Renal cortex interstitium (tissue), 11 donors: ENCODE results near the gene PDHA1. TPM values are rescaled to one million over a fixed set of nuclear protein-coding genes. Genes with fewer than 3 reads are reported as not detected.

Source experiments
- DNase-seq, 11 donors: peaks; one replicate each; pipeline ENCODE4 v3.0.0-alpha.2; 2013; ENCODE audit warnings: low read depth in 9 of 11, low spot score in 4 of 11; ENCODE audit errors: extremely low read depth in 1 of 11
- polyA plus RNA-seq, 3 donors: library from polyadenylated mRNA; unstranded; fragments of 120-200 nt; gene quantifications; one replicate each; pipeline ENCODE4 v1.2.1, GENCODE V29; 2013; ENCODE audit not compliant: insufficient read length in 3 of 3

PDHA1 gene
- polyA plus RNA-seq, 3 donors: 224 to 264 (median 225) TPM

GRCh38 chrX:19410259-19410658, 66.5 kb downstream of the PDHA1 start:
- no peak for DNase-seq

Other genes starting within 250 kb of the PDHA1 start
- gene ADGRG2, start 221.5 kb upstream of the PDHA1 start, polyA plus RNA-seq: 10 to 100 TPM; 17.5 to 21.4 (median 20.1) TPM
- 1 to 10 TPM; 3.5 to 8.3 (median 4.8) TPM for gene MAP3K15, start 171.6 kb downstream of the PDHA1 start, polyA plus RNA-seq